Natural killer cell treated with Interleukin-12 subunit alpha and Interleukin-12 subunit beta and Interleukin-15 and Interleukin-18, amount 100 ng/mL, for 72 hours (primary cell): ENCODE data around the gene MAP3K19. TPM values are rescaled to one million over a fixed set of nuclear protein-coding genes. Genes with fewer than 3 reads are reported as not detected.
A peak's percentile ranks its signal among the peaks of the same experiment; 100 is the strongest.

Experiments
- ATAC-seq, 2 donors: fragments of 150-1000 bp; cut with Tn5 transposase in 1 of 2; sonication (Bioruptor Pico), chemical (Tn5 transposase) in 1 of 2; 2 replicates each; pipeline ENCODE4 v1.10.0; 2021
- DNase-seq: peaks from one replicate; pipeline ENCODE4 v3.0.0; 2022; ENCODE audit warnings: low spot score
- H3K27ac Mint-ChIP-seq, 2 donors: 1 replicate in 1 of 2; 2 replicates in 1 of 2; pipeline ENCODE4 v1.8.0; 2022; ENCODE audit warnings: mixed read lengths in 2 of 2, mild to moderate bottlenecking in 1 of 2, moderate library complexity in 1 of 2
- H3K27me3 Mint-ChIP-seq, 2 donors: 1 replicate in 1 of 2; 2 replicates in 1 of 2; pipeline ENCODE4 v1.8.0; 2022; ENCODE audit warnings: mixed read lengths in 2 of 2
- H3K36me3 Mint-ChIP-seq: one replicate; pipeline ENCODE4 v1.8.0; 2022; ENCODE audit warnings: mixed read lengths
- H3K4me1 Mint-ChIP-seq, 2 donors: 1 replicate in 1 of 2; 2 replicates in 1 of 2; pipeline ENCODE4 v1.8.0; 2022; ENCODE audit warnings: low read depth in 2 of 2, mixed read lengths in 2 of 2, mild to moderate bottlenecking in 1 of 2
- H3K4me3 Mint-ChIP-seq: one replicate; pipeline ENCODE4 v1.8.0; 2022; ENCODE audit warnings: mixed read lengths
- H3K9me3 Mint-ChIP-seq: 2 replicates; pipeline ENCODE4 v1.8.0; 2022; ENCODE audit warnings: mixed read lengths
- total RNA-seq, 2 donors: library from RNA; stranded (reverse); gene quantifications; one replicate each; pipeline ENCODE4 v1.2.3, GENCODE V29; 2022

The MAP3K19 gene
- total RNA-seq, 2 donors from 2014 or later = not detected

- H3K36me3 Mint-ChIP-seq = peaks cover 24% of the 10 kb centered on the region
- no peak overlapping the region for H3K27ac Mint-ChIP-seq
- H3K4me1 Mint-ChIP-seq = peaks cover 44 to 52% of the 10 kb centered on the region in 2 donors
- ATAC-seq (no peak), DNase-seq (no peak)
- no peaks in the 10 kb centered on the region for H3K27me3 Mint-ChIP-seq
- H3K4me3 Mint-ChIP-seq = no peak overlapping the region
- H3K9me3 Mint-ChIP-seq = no peaks in the 10 kb centered on the region
Observed at GRCh38 chr2:134924912-134925311, 122.3 kb downstream of the MAP3K19 start.

GRCh38 chr2:134919341-134920210 is 127.7 kb downstream of the MAP3K19 start:
- ATAC-seq = no peak
- Mint-ChIP-seq H3K4me3 (peak overlapping the region; percentile 96), H3K4me1 (peaks cover 24 to 44% of the 10 kb centered on the region in 2 donors), H3K9me3 (no peaks in the 10 kb centered on the region), H3K27ac (peak overlapping the region; percentile 98), H3K27me3 (no peaks in the 10 kb centered on the region), H3K36me3 (peaks cover 15% of the 10 kb centered on the region)
- peak; percentile 70 for DNase-seq

- peak within 1 kb of the TSS; percentile 96 for H3K4me3 Mint-ChIP-seq
- DNase-seq (peak; percentile 100), ATAC-seq (peak; percentile 93 to 94)
- H3K36me3 Mint-ChIP-seq = peaks cover 8% of the 10 kb centered on the region
- H3K27me3 Mint-ChIP-seq = no peaks in the 10 kb centered on the region
- peaks cover 18 to 36% of the 10 kb centered on the region in 2 donors for H3K4me1 Mint-ChIP-seq
- H3K27ac Mint-ChIP-seq = peak within 1 kb of the TSS; percentile 98
- no peaks in the 10 kb centered on the region for H3K9me3 Mint-ChIP-seq
Observed at GRCh38 chr2:134918526-134919340, 128.5 kb downstream of the MAP3K19 start, which contains the start of gene CCNT2. Gene CCNT2 (plus strand): TSS chr2:134918822. CDS start chr2:134918855, 33 bp downstream.

DNA sequence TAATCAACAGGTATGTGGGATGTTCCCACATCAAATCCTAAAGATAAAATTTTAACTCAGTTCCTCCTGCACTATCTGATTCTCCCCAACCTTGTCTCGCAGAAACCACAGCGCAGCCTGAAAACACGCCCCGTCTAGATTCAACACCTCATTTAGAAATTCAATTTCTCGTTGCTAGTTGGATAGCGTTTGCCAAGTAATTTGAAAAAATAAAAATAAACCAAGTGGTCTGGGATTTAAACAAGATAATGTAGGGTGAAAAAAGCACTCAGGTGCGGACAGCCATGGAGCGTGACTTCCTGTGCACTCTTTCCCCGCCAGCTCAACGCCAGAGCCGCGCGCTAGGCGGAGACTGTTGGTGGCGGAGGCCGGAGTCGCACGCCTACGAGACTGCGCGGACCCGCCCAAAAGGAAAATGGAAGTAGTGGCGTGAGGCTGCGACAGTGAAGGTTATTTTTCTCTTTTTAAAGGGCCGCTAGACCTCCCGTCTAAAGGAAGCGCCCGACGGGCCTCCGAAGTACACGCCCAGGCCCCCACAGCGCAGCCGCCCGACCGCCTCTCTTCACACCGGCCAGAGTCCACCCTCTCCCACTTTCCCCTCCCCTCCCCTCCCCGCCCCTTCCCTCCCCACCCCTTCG is 129.2 kb downstream of the MAP3K19 start:
- no peak for DNase-seq
- peaks cover 18 to 31% of the 10 kb centered on the region in 2 donors for H3K4me1 Mint-ChIP-seq
- peaks cover 0 to 5% of the 10 kb centered on the region in 2 donors for H3K27me3 Mint-ChIP-seq
- H3K27ac Mint-ChIP-seq = peak overlapping the region; percentile 98
- no peaks in the 10 kb centered on the region for H3K9me3 Mint-ChIP-seq
- peak; percentile 81 to 83 for ATAC-seq
- peak overlapping the region; percentile 96 for H3K4me3 Mint-ChIP-seq
- peaks cover 8% of the 10 kb centered on the region for H3K36me3 Mint-ChIP-seq

DNA sequence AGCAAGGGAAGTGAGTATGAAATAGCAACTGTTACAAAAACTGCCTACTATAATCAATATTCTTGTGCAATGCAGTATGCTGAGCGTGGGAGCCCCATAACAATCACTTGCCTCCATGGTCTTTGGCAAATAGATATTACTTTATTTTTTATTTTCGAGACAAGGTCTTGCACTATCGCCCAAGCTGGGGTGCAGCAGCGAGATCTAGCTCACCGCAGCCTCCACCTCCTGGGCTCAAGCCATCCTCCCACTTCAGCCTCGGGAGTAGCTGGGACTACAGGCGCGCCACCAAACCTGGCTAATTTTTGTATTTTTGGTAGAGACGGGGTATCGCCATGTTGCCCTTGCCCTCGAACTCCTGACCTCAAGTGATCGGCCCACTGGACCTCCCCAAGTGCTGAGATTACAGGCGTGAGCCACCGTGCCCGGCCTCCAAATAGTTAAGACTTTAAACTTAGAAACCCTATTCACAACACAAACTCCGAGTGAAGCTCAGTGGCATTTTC is 129.8 kb downstream of the MAP3K19 start:
- no peak for ATAC-seq
- H3K27ac Mint-ChIP-seq = peak overlapping the region; percentile 98
- peak overlapping the region; percentile 96 for H3K4me3 Mint-ChIP-seq
- no peaks in the 10 kb centered on the region for H3K9me3 Mint-ChIP-seq
- H3K4me1 Mint-ChIP-seq = peaks cover 14 to 31% of the 10 kb centered on the region in 2 donors
- H3K27me3 Mint-ChIP-seq = peaks cover 0 to 7% of the 10 kb centered on the region in 2 donors
- DNase-seq = no peak
- H3K36me3 Mint-ChIP-seq = peaks cover 8% of the 10 kb centered on the region

Other genes with a start within 250 kb of the MAP3K19 start
- not detected for gene ACMSD, start 208.8 kb downstream of the MAP3K19 start, total RNA-seq
- 10 to 100 TPM; 38.9 to 55.8 TPM for gene CCNT2, start 128.6 kb downstream of the MAP3K19 start, total RNA-seq
- gene RAB3GAP1, start 4.8 kb upstream of the MAP3K19 start, total RNA-seq = 10 to 100 TPM; 10.9 to 11.4 TPM